Peyer's patch (tissue), 4 donors: ENCODE results near the gene TCF15. TPM values are rescaled to one million over a fixed set of nuclear protein-coding genes. Genes with fewer than 3 reads are reported as not detected.

Experiments used
- DNase-seq, 3 donors: peaks; one replicate each; pipeline ENCODE4 v3.0.0-alpha.2; 2017 to 2019
- H3K27ac ChIP-seq, 4 donors: fragments of 200-600 bp; sonication (generic); one replicate each; pipeline ENCODE4 v1.5.1; 2016 to 2019
- H3K27me3 ChIP-seq, 2 donors: fragments of 200-600 bp; sonication (generic); one replicate each; pipeline ENCODE4 v1.5.1; 2019
- H3K36me3 ChIP-seq, 3 donors: fragments of 200-600 bp; sonication (generic); one replicate each; pipeline ENCODE4 v1.5.1; 2016 to 2019
- H3K4me1 ChIP-seq, 4 donors: fragments of 200-600 bp; sonication (generic); one replicate each; pipeline ENCODE4 v1.5.1; 2016 to 2019
- H3K4me3 ChIP-seq, 4 donors: fragments of 200-600 bp; sonication (generic); 1 replicate in 3 of 4; 2 replicates in 1 of 4; pipeline ENCODE4 v1.5.1; 2016 to 2019; ENCODE audit warnings: mild to moderate bottlenecking in 1 of 4
- H3K9me3 ChIP-seq, 4 donors: fragments of 200-600 bp; sonication (generic); one replicate each; pipeline ENCODE4 v1.5.1; 2016 to 2019; ENCODE audit warnings: mild to moderate bottlenecking in 1 of 4
- CTCF ChIP-seq, 6 experiments: fragments of 450-650 bp in 4 of 6; fragments of 200-600 bp in 2 of 6; sonication (generic) in 1 of 6; IDR thresholded peaks; one replicate each; pipeline ENCODE4 v1.5.1; 2017 to 2019; ENCODE audit warnings: antibody characterized with exemption in 6 of 6, mild to moderate bottlenecking in 3 of 6, moderate library complexity in 1 of 6
- POLR2A ChIP-seq, 2 donors: fragments of 450-650 bp; IDR thresholded peaks; one replicate each; pipeline ENCODE4 v1.5.1; 2017; ENCODE audit warnings: antibody characterized with exemption in 2 of 2, mild to moderate bottlenecking in 2 of 2, moderate library complexity in 2 of 2
- total RNA-seq, 4 donors: library from RNA; depleted of rRNA; stranded (reverse); fragments of >200 nt; gene quantifications; one replicate each; pipeline ENCODE4 v1.1.0, GENCODE V29; 2016

TCF15 gene
- total RNA-seq, 4 donors from 2014 or later: not detected

DNA sequence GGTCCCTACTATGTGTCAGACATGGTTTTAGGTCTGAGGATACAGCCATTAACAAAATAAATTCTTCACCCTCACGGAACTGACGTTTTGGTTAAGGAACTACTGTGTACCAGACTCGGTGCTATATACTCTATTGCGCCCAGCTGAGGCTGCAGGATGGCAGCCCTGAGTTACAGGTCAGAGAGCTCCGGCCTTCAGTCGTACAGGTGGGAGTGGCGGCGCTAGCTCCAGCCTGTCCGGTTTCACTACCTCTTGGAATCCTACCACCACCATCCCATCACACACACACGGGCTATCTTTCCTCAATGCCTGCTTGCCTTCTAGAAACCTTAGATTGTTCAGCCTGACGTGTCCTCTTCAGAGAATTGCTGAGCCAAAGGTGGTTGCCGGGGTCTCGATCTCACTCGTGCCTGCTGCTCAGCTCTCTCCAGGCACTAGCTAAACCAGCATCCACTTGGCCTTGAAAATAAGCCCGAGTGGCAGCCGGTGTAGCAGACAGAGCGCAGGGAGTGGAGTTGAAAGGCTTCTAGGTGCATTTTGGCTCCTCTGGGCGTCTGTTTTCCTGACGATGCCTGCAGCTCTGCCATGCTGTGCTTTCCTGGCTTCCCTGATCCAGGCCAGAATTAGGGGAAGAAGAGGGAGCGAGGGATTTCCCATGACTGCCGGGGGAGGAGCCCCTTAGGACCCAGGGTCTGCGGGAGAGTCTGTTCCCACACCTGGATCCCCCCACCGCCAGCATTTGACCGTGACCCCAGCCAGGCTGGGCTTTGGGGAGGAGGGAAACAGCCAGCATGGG is 1.1 kb upstream of the TCF15 start:
- DNase-seq: no peak
- Histone ChIP-seq H3K27ac (no peak overlapping the region), H3K9me3 (no peaks in the 10 kb centered on the region), H3K27me3 (peaks cover 0 to 13% of the 10 kb centered on the region in 2 donors), H3K36me3 (no peaks in the 10 kb centered on the region), H3K4me1 (peaks cover 0 to 8% (median 0%) of the 10 kb centered on the region in 4 donors), H3K4me3 (no peak overlapping the region)
- TF ChIP-seq POLR2A (IDR thresholded peaks at IDR 0.05) (no peak), CTCF (IDR thresholded peaks at IDR 0.05) (no peak)

DNA sequence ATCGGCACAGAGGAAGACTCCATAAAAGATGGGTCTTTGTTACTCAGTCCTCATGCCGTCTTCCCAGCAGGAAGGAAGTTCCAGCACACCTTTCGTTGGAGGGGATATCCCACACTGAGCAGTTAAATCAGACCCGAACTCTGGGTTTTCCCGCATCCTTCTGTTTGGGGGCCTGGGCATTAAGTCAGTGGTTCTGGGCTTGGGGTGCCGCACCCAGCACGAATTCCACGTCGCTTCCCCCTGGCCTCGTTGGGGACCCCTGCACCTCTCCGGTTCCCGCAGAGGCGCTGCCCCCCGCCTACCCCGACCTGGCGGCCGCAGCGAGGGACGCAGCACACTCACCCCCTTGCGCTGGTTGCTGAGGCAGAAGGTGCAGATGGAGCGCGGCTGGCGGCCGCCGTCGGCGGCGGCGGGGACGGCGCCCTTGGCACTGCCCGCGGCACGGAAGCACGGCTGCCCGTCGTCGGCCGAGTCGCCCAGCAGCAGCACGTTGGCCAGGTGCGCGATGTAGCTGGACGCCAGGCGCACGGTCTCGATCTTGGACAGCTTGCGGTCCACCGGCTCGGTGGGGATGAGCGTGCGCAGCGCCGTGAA is 641 bp downstream of the TCF15 start:
- no peak for DNase-seq
- Histone ChIP-seq H3K27ac (no peak overlapping the region), H3K4me3 (peak overlapping the region in 2 of 4 donors; percentile 25 to 31), H3K9me3 (no peaks in the 10 kb centered on the region), H3K4me1 (peaks cover 0 to 8% (median 0%) of the 10 kb centered on the region in 4 donors), H3K36me3 (no peaks in the 10 kb centered on the region), H3K27me3 (peaks cover 0 to 13% of the 10 kb centered on the region in 2 donors)
- TF ChIP-seq POLR2A (IDR thresholded peaks at IDR 0.05) (no peak), CTCF (IDR thresholded peaks at IDR 0.05) (no peak)

DNA sequence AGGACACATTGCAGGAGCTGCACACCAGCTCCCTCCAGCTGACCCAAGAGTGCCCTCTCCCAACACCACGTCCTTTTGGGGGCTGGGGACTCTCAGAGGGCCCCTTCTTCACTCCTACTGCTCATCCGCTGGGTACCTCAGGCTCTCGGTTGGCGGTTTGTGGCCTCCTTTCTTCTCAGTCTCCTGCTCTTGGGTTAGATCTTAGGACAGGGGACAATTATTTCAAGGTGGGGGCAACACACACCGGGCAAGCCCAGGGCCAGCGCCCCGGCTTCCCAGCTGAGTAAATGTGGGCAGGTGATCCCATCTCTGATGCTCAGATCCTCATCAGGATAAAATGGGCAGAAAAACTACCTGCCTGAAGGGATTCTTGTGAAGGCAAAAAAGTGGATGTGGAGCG is 1.1 kb downstream of the TCF15 start:
- Histone ChIP-seq H3K4me3 (peak overlapping the region in 1 of 4 donors; percentile 25), H3K27me3 (peaks cover 0 to 13% of the 10 kb centered on the region in 2 donors), H3K27ac (no peak overlapping the region), H3K4me1 (peaks cover 0 to 8% (median 0%) of the 10 kb centered on the region in 4 donors), H3K36me3 (no peaks in the 10 kb centered on the region), H3K9me3 (no peaks in the 10 kb centered on the region)
- DNase-seq: no peak
- TF ChIP-seq POLR2A (IDR thresholded peaks at IDR 0.05) (no peak), CTCF (IDR thresholded peaks at IDR 0.05) (no peak)

- Histone ChIP-seq H3K9me3 (no peaks in the 10 kb centered on the region), H3K27ac (no peak overlapping the region), H3K36me3 (no peaks in the 10 kb centered on the region), H3K4me3 (no peak overlapping the region), H3K4me1 (peaks cover 0 to 8% (median 0%) of the 10 kb centered on the region in 4 donors), H3K27me3 (peaks cover 0 to 13% of the 10 kb centered on the region in 2 donors)
- no peak for DNase-seq
- TF ChIP-seq CTCF (IDR thresholded peaks at IDR 0.05) (no peak), POLR2A (IDR thresholded peaks at IDR 0.05) (no peak)
Measured at GRCh38 chr20:607476-607875, 2.6 kb downstream of the TCF15 start.

GRCh38 chr20:605237-605636 is 4.9 kb downstream of the TCF15 start:
- TF ChIP-seq POLR2A (IDR thresholded peaks at IDR 0.05) (no peak), CTCF (IDR thresholded peaks at IDR 0.05) (no peak)
- no peaks in the 10 kb centered on the region for H3K36me3 ChIP-seq
- DNase-seq: no peak
- peaks cover 0 to 4% (median 0%) of the 10 kb centered on the region in 4 donors for H3K4me1 ChIP-seq
- peaks cover 0 to 4% of the 10 kb centered on the region in 2 donors for H3K27me3 ChIP-seq
- no peaks in the 10 kb centered on the region for H3K9me3 ChIP-seq
- no peak overlapping the region for H3K27ac ChIP-seq
- H3K4me3 ChIP-seq: no peak overlapping the region
